K562 (cell line): Measurements from ENCODE around the gene NKAIN1. TPM values are rescaled to one million over a fixed set of nuclear protein-coding genes. Genes with fewer than 3 reads are reported as not detected.
A peak's percentile ranks its signal among the peaks of the same experiment; 100 is the strongest.

Source experiments
- ARID3B ChIP-seq: fragments of 250-450 bp; sonication (Bioruptor Pico); IDR thresholded peaks from 2 replicates; pipeline ENCODE4 v1.4.0; 2020; ENCODE audit warnings: borderline replicate concordance
- BDP1 ChIP-seq: IDR thresholded peaks from 3 replicates; pipeline ENCODE4 v1.6.1; 2011; ENCODE audit not compliant: insufficient read length, insufficient read depth
- CBX5 ChIP-seq: IDR thresholded peaks from 2 replicates; pipeline ENCODE4 v1.6.1; 2014; ENCODE audit warnings: low read depth, borderline replicate concordance
- CREB1 ChIP-seq, 2 experiments: sonication (generic) in 1 of 2; formaldehyde crosslinking in 1 of 2; IDR thresholded peaks; 2 replicates each; pipeline versions ENCODE4 v1.6.1 to v1.8.0; 2012 to 2022; ENCODE audit warnings: inconsistent platforms in 1 of 2, mild to moderate bottlenecking in 1 of 2, missing genetic modification reagents in 1 of 2, moderate library complexity in 1 of 2
- ETS2 ChIP-seq: IDR thresholded peaks from 2 replicates; pipeline ENCODE4 v1.6.1; 2016; ENCODE audit warnings: borderline replicate concordance, missing genetic modification characterization, mild to moderate bottlenecking, moderate library complexity, missing compliant biosample characterization; ENCODE audit not compliant: poor library complexity, severe bottlenecking
- KLF1 ChIP-seq: fragments of 450-650 bp; IDR thresholded peaks from 2 replicates; pipeline ENCODE4 v1.6.1; 2016; ENCODE audit warnings: missing genetic modification characterization, missing compliant biosample characterization
- MAX ChIP-seq: sonication (generic); formaldehyde crosslinking; IDR thresholded peaks from 2 replicates; pipeline ENCODE4 v1.9.0; 2022; ENCODE audit warnings: mild to moderate bottlenecking, missing genetic modification reagents
- NR2F6 ChIP-seq: fragments of 450-650 bp; formaldehyde crosslinking; IDR thresholded peaks from 2 replicates; pipeline ENCODE4 v1.4.0; 2020; ENCODE audit warnings: mild to moderate bottlenecking
- PHF20 ChIP-seq: fragments of 450-650 bp; IDR thresholded peaks from 2 replicates; pipeline ENCODE4 v1.6.1; 2018; ENCODE audit not compliant: partially characterized antibody
- POLR2G ChIP-seq: fragments of 200-400 bp; formaldehyde crosslinking; IDR thresholded peaks from 2 replicates; pipeline ENCODE4 v1.6.1; 2017; ENCODE audit warnings: low read depth, mild to moderate bottlenecking, antibody characterized with exemption, low read length, moderate library complexity
- SAFB2 ChIP-seq: fragments of 200-400 bp; formaldehyde crosslinking; IDR thresholded peaks from 2 replicates; pipeline ENCODE4 v1.6.1; 2018; ENCODE audit warnings: borderline replicate concordance, low read length, low read depth, moderate library complexity; ENCODE audit not compliant: severe bottlenecking
- SREBF1 ChIP-seq: fragments of 150-350 bp; IDR thresholded peaks from 2 replicates; pipeline ENCODE4 v1.6.1; 2014; ENCODE audit warnings: antibody characterized with exemption, low read depth, low read length, borderline replicate concordance
- TFAP4 ChIP-seq: sonication (generic); formaldehyde crosslinking; IDR thresholded peaks from 2 replicates; pipeline ENCODE4 v1.8.0; 2022; ENCODE audit warnings: missing genetic modification reagents, mild to moderate bottlenecking, moderate library complexity, borderline replicate concordance
- WHSC1 ChIP-seq: IDR thresholded peaks from one replicate; pipeline ENCODE4 v1.6.1; 2012; ENCODE audit warnings: low read length, control low read depth, inconsistent platforms
- ZNF232 ChIP-seq: sonication (generic); formaldehyde crosslinking; IDR thresholded peaks from 2 replicates; pipeline ENCODE4 v1.8.0; 2022; ENCODE audit warnings: mild to moderate bottlenecking, missing genetic modification reagents
- ZNF766 ChIP-seq: fragments of 200-800 bp; sonication (Bioruptor generic); conservative IDR thresholded peaks from 2 replicates; pipeline ENCODE4 v1.6.1; 2016; ENCODE audit warnings: missing genetic modification characterization, missing compliant biosample characterization
- polyA plus RNA-seq, 8 experiments: library from polyadenylated mRNA; depleted of rRNA in 4 of 8; stranded (reverse) in 5 of 8; unstranded in 3 of 8; fragments of >200 nt; fragmentation: Nextera tagmentation in 2 of 8; fragmentation: Illumina TruSeq in 1 of 8; extraction: Ambion mirVana in 2 of 8; extraction: Trizol in 1 of 8; gene quantifications; 2 replicates each; pipeline versions ENCODE4 v1.2.1 to v1.2.3, GENCODE V29; 2011 to 2014; ENCODE audit warnings: inconsistent platforms in 1 of 8, missing spikeins in 1 of 8
- total RNA-seq, 7 experiments: library from RNA; depleted of rRNA in 6 of 7; stranded (reverse); fragments of >200 nt in 6 of 7; fragmentation: Illumina TruSeq in 2 of 7; extraction: Trizol in 2 of 7; gene quantifications; 2 replicates each; pipeline versions ENCODE4 v1.2.1 to v1.2.3, GENCODE V29; 2011 to 2021; ENCODE audit warnings: low replicate concordance in 1 of 7
- TF ChIP-seq, protein P1 (sequence below): fragments of 250-450 bp; sonication (Bioruptor Pico); IDR thresholded peaks from 2 replicates; pipeline ENCODE4 v1.9.0; 2021; ENCODE audit warnings: mild to moderate bottlenecking, inconsistent platforms
- TF ChIP-seq, protein P2 (sequence below): fragments of 200-800 bp; sonication (Bioruptor generic); IDR thresholded peaks from 2 replicates; pipeline ENCODE4 v1.6.1; 2017; ENCODE audit warnings: missing genetic modification characterization, missing compliant biosample characterization
- TF ChIP-seq, protein P3 (sequence below): fragments of 250-450 bp; sonication (Bioruptor Pico); IDR thresholded peaks from 2 replicates; pipeline ENCODE4 v1.8.0; 2022; ENCODE audit warnings: moderate library complexity, mild to moderate bottlenecking, inconsistent platforms

The NKAIN1 gene
- total and polyA plus RNA-seq, 9 of the 15 experiments (the other 6 are each of a cell fraction or from before 2014, with no cell fraction given) = 0.03 to 0.22 (median 0.04) TPM; not detected in 3

GRCh38 chr1:31155216-31155806, 84.4 kb downstream of the NKAIN1 start (continued):
- peak; percentile 84 for TF ChIP-seq POLR2G
- TF ChIP-seq, protein P1, sequence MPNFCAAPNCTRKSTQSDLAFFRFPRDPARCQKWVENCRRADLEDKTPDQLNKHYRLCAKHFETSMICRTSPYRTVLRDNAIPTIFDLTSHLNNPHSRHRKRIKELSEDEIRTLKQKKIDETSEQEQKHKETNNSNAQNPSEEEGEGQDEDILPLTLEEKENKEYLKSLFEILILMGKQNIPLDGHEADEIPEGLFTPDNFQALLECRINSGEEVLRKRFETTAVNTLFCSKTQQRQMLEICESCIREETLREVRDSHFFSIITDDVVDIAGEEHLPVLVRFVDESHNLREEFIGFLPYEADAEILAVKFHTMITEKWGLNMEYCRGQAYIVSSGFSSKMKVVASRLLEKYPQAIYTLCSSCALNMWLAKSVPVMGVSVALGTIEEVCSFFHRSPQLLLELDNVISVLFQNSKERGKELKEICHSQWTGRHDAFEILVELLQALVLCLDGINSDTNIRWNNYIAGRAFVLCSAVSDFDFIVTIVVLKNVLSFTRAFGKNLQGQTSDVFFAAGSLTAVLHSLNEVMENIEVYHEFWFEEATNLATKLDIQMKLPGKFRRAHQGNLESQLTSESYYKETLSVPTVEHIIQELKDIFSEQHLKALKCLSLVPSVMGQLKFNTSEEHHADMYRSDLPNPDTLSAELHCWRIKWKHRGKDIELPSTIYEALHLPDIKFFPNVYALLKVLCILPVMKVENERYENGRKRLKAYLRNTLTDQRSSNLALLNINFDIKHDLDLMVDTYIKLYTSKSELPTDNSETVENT (CRISPR knock-in tag) = peak; percentile 42; the same call in 1 of the 2 replicates
- TF ChIP-seq ZNF232 (CRISPR knock-in tag) = no peak
- no peak for TF ChIP-seq WHSC1
- no peak for TF ChIP-seq CREB1 (IDR thresholded peaks at IDR 0.05)
- no peak; the same call in 1 of the 2 replicates for TF ChIP-seq CREB1 (CRISPR knock-in tag; IDR thresholded peaks at IDR 0.05)
- TF ChIP-seq NR2F6 (CRISPR knock-in tag) = no peak
- peak; percentile 55 for TF ChIP-seq PHF20
- no peak for TF ChIP-seq BDP1
- peak; percentile 97 for TF ChIP-seq MAX
- TF ChIP-seq SAFB2 = no peak
- TF ChIP-seq ARID3B = no peak
- peak; percentile 88 for TF ChIP-seq KLF1
- TF ChIP-seq TFAP4 (CRISPR knock-in tag) = peak; percentile 78
- no peak for TF ChIP-seq CBX5
- no peak for TF ChIP-seq ETS2 (tag)
- no peak for TF ChIP-seq SREBF1
- TF ChIP-seq, protein P2, sequence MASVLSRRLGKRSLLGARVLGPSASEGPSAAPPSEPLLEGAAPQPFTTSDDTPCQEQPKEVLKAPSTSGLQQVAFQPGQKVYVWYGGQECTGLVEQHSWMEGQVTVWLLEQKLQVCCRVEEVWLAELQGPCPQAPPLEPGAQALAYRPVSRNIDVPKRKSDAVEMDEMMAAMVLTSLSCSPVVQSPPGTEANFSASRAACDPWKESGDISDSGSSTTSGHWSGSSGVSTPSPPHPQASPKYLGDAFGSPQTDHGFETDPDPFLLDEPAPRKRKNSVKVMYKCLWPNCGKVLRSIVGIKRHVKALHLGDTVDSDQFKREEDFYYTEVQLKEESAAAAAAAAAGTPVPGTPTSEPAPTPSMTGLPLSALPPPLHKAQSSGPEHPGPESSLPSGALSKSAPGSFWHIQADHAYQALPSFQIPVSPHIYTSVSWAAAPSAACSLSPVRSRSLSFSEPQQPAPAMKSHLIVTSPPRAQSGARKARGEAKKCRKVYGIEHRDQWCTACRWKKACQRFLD (CRISPR knock-in tag) = no peak
- no peak for TF ChIP-seq ZNF766 (CRISPR knock-in tag)
- TF ChIP-seq, protein P3, sequence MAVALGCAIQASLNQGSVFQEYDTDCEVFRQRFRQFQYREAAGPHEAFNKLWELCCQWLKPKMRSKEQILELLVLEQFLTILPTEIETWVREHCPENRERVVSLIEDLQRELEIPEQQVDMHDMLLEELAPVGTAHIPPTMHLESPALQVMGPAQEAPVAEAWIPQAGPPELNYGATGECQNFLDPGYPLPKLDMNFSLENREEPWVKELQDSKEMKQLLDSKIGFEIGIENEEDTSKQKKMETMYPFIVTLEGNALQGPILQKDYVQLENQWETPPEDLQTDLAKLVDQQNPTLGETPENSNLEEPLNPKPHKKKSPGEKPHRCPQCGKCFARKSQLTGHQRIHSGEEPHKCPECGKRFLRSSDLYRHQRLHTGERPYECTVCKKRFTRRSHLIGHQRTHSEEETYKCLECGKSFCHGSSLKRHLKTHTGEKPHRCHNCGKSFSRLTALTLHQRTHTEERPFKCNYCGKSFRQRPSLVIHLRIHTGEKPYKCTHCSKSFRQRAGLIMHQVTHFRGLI (CRISPR knock-in tag) = no peak
